Measurements from ENCODE around the gene C5orf47.

DNA sequence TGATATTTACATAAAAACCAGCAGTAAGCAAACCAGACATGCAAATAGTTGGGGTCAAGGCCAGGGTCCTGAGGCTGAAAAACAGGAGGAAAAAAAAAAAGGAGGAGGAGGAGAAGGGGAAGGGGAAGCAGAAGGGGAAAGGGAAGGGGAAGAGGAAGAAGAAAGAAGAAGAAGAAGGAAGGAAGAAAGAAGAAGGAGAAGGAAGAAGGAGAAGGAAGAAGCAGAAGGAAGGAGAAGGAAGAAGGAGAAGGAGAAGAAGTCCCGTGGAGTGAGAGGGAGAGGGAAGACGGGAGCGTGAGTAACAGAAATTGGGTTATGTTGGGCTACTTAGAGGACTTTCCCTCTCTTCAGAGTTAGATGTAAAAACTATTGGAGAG lies 31.9 kb downstream of the C5orf47 start:
- TF ChIP-seq, protein P1, sequence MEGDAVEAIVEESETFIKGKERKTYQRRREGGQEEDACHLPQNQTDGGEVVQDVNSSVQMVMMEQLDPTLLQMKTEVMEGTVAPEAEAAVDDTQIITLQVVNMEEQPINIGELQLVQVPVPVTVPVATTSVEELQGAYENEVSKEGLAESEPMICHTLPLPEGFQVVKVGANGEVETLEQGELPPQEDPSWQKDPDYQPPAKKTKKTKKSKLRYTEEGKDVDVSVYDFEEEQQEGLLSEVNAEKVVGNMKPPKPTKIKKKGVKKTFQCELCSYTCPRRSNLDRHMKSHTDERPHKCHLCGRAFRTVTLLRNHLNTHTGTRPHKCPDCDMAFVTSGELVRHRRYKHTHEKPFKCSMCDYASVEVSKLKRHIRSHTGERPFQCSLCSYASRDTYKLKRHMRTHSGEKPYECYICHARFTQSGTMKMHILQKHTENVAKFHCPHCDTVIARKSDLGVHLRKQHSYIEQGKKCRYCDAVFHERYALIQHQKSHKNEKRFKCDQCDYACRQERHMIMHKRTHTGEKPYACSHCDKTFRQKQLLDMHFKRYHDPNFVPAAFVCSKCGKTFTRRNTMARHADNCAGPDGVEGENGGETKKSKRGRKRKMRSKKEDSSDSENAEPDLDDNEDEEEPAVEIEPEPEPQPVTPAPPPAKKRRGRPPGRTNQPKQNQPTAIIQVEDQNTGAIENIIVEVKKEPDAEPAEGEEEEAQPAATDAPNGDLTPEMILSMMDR (IDR thresholded peaks at IDR 0.05; ENCODE audit: low read length) = no peak
- TF ChIP-seq EZH2 (IDR thresholded peaks at IDR 0.05; ENCODE audit: borderline replicate concordance, low read length) = no peak
